ENCODE data around the gene ASXL3.

ASXL3 gene

GRCh38 chr18:33665641-33666040 lies 87.6 kb downstream of the ASXL3 start:
- no peaks in the 10 kb centered on the region for H3K4me1 Mint-ChIP-seq
- no peaks in the 10 kb centered on the region for H3K9me3 Mint-ChIP-seq
- no peak overlapping the region for H3K27ac Mint-ChIP-seq
- no peaks in the 10 kb centered on the region for H3K27me3 Mint-ChIP-seq
- H3K4me3 Mint-ChIP-seq = no peak overlapping the region
- H3K36me3 Mint-ChIP-seq = no peaks in the 10 kb centered on the region
- no peak for ATAC-seq

DNA sequence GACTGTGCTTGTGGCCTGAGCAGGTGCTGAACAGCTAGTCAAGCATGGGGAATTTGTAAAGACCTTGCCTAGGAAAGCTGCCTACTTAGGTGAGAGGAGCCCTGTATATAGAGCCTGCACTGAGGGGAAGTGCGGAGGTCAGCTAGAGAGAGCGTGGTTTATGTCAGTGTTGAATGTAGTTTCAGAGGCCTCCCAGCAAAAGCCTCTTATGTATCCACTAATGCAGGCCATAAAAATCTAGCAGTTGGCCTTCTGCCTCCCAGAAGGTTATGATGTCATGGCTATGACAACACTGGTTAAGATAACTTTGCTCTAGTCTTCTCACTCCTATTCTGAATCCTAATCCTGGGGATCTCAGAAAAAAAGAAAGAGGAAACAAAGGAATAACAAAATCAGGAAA lies 88.9 kb downstream of the ASXL3 start:
- peaks cover 2% of the 10 kb centered on the region for H3K9me3 Mint-ChIP-seq
- H3K27me3 Mint-ChIP-seq = no peaks in the 10 kb centered on the region
- ATAC-seq = no peak
- H3K4me3 Mint-ChIP-seq = no peak overlapping the region
- no peak overlapping the region for H3K27ac Mint-ChIP-seq
- H3K4me1 Mint-ChIP-seq = no peaks in the 10 kb centered on the region
- H3K36me3 Mint-ChIP-seq = no peaks in the 10 kb centered on the region

DNA sequence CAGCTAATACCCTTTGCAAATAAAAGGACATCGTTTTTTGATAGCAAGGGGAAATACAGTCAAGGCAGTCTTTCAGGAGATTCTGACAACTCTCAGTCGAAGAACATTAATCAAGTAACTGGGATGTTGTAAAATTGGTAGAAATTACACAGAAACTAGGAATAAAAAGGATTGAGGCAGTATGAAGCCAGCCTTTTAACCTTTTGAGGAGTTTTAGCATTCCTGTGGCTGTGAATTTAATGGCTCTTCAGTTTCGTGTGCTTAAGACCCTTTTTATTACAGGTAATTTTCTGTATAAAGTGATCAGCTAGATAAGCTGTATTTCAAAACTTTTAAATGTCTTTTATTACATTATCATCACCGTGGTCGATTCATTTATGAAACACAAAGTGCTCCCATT lies 91.6 kb downstream of the ASXL3 start:
- Mint-ChIP-seq H3K36me3 (no peaks in the 10 kb centered on the region), H3K9me3 (peaks cover 2% of the 10 kb centered on the region), H3K4me1 (no peaks in the 10 kb centered on the region), H3K27ac (no peak overlapping the region), H3K27me3 (no peaks in the 10 kb centered on the region), H3K4me3 (no peak overlapping the region)
- ATAC-seq = no peak

- ATAC-seq = no peak
- H3K27ac Mint-ChIP-seq = no peak overlapping the region
- H3K27me3 Mint-ChIP-seq = no peaks in the 10 kb centered on the region
- H3K36me3 Mint-ChIP-seq = no peaks in the 10 kb centered on the region
- H3K9me3 Mint-ChIP-seq = peaks cover 2% of the 10 kb centered on the region
- H3K4me3 Mint-ChIP-seq = no peak overlapping the region
- H3K4me1 Mint-ChIP-seq = no peaks in the 10 kb centered on the region
These were observed 92.0 kb downstream of the ASXL3 start for GRCh38 chr18:33670029-33670428.

DNA sequence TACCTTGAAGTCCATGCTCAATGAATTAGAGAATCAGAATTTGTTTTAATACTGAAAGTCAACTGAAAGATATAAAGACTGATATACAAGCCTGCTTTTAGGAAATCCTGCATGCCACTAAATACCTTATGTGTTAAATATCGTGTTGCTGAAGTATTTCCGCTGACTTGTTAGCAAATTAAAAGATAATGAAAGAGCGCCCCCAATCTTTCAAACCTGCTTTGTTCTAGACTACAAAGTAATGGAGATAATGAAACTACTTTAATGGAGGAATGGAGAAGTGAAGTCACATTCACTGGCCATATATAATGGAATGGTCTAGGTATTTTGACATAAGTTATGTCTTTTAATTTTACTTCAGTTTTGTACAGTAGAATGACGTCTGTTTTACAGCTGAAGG lies 95.7 kb downstream of the ASXL3 start:
- Mint-ChIP-seq H3K4me3 (no peak overlapping the region), H3K27ac (no peak overlapping the region), H3K4me1 (no peaks in the 10 kb centered on the region), H3K9me3 (peaks cover 2% of the 10 kb centered on the region), H3K36me3 (no peaks in the 10 kb centered on the region), H3K27me3 (no peaks in the 10 kb centered on the region)
- no peak for ATAC-seq

GRCh38 chr18:33676593-33676992 lies 98.6 kb downstream of the ASXL3 start:
- H3K4me3 Mint-ChIP-seq = no peak overlapping the region
- H3K4me1 Mint-ChIP-seq = no peaks in the 10 kb centered on the region
- H3K9me3 Mint-ChIP-seq = no peaks in the 10 kb centered on the region
- no peaks in the 10 kb centered on the region for H3K36me3 Mint-ChIP-seq
- no peak for ATAC-seq
- no peak overlapping the region for H3K27ac Mint-ChIP-seq
- H3K27me3 Mint-ChIP-seq = no peaks in the 10 kb centered on the region

DNA sequence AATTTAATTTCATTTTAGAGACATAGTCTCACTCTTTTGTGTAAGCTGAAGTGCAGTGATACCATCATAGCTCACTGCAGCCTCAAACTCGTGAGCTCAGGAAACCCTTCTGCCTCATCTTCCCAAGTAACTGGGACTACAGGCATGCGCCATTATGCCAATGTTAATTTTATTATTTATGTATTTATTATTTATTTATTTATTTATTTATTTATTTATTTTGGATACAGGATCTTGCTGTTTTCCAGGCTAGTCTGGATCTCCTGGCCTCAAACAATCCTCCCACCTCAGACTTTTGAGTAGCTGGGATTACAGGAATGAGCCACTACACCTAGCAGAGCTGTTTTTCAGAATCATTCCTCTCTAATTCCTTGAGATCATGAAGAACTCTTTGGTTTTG lies 99.9 kb downstream of the ASXL3 start:
- no peak for ATAC-seq
- no peak overlapping the region for H3K27ac Mint-ChIP-seq
- no peaks in the 10 kb centered on the region for H3K9me3 Mint-ChIP-seq
- no peak overlapping the region for H3K4me3 Mint-ChIP-seq
- no peaks in the 10 kb centered on the region for H3K36me3 Mint-ChIP-seq
- no peaks in the 10 kb centered on the region for H3K27me3 Mint-ChIP-seq
- no peaks in the 10 kb centered on the region for H3K4me1 Mint-ChIP-seq

GRCh38 chr18:33682436-33682835 lies 104.4 kb downstream of the ASXL3 start:
- no peaks in the 10 kb centered on the region for H3K36me3 Mint-ChIP-seq
- no peak overlapping the region for H3K4me3 Mint-ChIP-seq
- no peak for ATAC-seq
- no peaks in the 10 kb centered on the region for H3K9me3 Mint-ChIP-seq
- no peaks in the 10 kb centered on the region for H3K4me1 Mint-ChIP-seq
- H3K27me3 Mint-ChIP-seq = no peaks in the 10 kb centered on the region
- H3K27ac Mint-ChIP-seq = no peak overlapping the region

- Mint-ChIP-seq H3K27me3 (no peaks in the 10 kb centered on the region), H3K9me3 (no peaks in the 10 kb centered on the region), H3K36me3 (no peaks in the 10 kb centered on the region), H3K4me1 (no peaks in the 10 kb centered on the region), H3K27ac (no peak overlapping the region), H3K4me3 (no peak overlapping the region)
- ATAC-seq = no peak
These were observed 116.6 kb downstream of the ASXL3 start for GRCh38 chr18:33694593-33694992.

DNA sequence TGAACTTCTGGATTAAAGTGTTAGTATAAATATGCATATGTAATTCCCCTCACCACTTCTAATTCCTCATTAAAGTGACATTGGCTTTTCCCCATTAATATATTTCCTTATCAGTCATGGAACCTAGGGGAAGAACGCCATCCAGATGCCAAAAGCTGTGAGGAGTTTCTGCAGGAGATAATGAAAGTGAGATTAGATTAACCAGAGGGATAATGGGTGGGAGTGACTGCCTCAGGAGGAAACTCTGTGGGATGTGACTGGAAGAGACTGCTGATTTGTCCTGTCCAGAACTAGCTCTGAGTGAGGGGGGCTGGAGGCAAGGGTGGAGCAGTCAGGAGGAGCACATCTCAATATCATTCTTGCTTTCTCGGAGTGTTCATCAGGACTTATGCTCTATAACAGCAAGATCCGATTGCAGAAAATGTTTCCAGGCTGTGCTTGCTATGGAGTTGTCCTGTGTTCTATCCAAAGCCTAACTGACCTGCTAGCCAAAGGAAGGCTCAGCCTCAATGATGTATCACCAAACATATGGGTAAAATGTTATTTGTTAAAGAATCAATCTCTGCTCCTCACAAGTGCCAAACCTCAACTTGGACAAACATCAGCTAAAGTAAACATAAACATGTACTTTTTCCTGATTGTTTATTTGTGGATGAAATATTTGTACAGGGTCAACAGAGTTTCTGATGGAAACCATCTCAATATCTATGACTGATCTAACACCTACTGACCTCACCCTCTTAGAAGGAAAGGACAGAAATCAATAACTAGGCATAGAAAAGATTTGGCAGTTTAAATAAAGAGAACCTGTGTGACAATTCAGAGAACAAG lies 118.5 kb downstream of the ASXL3 start:
- no peak for ATAC-seq
- Mint-ChIP-seq H3K36me3 (no peaks in the 10 kb centered on the region), H3K9me3 (no peaks in the 10 kb centered on the region), H3K27me3 (no peaks in the 10 kb centered on the region), H3K4me1 (no peaks in the 10 kb centered on the region), H3K4me3 (no peak overlapping the region), H3K27ac (no peak overlapping the region)

DNA sequence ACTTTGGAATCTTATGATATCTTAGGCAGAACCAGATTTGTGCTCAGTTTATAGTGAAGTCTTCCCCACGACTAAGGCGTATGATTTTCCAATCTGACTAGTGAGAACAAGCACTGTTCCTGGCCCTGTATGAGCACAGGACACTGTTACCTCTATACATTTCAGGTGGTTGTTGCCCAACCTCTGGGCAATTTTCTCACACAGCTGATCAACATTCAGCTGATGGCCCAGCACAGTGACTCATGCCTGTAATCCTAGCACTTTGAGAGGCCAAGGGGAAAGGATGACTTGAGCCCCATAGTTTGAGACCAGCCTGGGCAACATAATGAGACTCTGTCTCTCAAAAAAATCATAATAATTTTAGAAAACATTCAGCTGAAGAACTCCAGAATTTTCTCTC lies 119.5 kb downstream of the ASXL3 start:
- H3K4me3 Mint-ChIP-seq = no peak overlapping the region
- no peak for ATAC-seq
- no peaks in the 10 kb centered on the region for H3K9me3 Mint-ChIP-seq
- no peaks in the 10 kb centered on the region for H3K4me1 Mint-ChIP-seq
- no peaks in the 10 kb centered on the region for H3K36me3 Mint-ChIP-seq
- H3K27ac Mint-ChIP-seq = no peak overlapping the region
- H3K27me3 Mint-ChIP-seq = no peaks in the 10 kb centered on the region

DNA sequence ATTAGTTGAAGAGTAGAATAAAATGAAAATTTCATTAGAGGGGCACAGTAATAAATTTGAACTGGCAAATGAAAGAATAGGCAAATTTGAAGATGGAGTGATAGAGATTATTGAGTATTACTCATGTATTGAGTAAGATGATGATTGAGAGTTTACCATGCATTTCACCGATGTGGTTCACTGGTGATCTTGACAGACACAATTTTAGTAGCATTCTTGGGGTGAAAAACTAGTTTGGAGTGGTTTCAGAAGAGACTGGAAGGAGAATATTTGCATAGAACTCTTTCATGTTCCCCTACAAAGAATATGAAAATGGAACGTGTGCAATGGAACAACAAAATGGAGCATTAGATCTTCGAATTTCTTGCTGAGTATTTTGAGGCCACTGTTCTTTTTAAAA lies 121.4 kb downstream of the ASXL3 start:
- Mint-ChIP-seq H3K36me3 (no peaks in the 10 kb centered on the region), H3K4me3 (no peak overlapping the region), H3K4me1 (no peaks in the 10 kb centered on the region), H3K9me3 (no peaks in the 10 kb centered on the region), H3K27ac (no peak overlapping the region), H3K27me3 (no peaks in the 10 kb centered on the region)
- ATAC-seq = no peak

GRCh38 chr18:33700513-33700976 lies 122.5 kb downstream of the ASXL3 start:
- H3K9me3 Mint-ChIP-seq = no peaks in the 10 kb centered on the region
- ATAC-seq = no peak
- no peaks in the 10 kb centered on the region for H3K27me3 Mint-ChIP-seq
- no peak overlapping the region for H3K4me3 Mint-ChIP-seq
- no peaks in the 10 kb centered on the region for H3K36me3 Mint-ChIP-seq
- H3K4me1 Mint-ChIP-seq = no peaks in the 10 kb centered on the region
- no peak overlapping the region for H3K27ac Mint-ChIP-seq

DNA sequence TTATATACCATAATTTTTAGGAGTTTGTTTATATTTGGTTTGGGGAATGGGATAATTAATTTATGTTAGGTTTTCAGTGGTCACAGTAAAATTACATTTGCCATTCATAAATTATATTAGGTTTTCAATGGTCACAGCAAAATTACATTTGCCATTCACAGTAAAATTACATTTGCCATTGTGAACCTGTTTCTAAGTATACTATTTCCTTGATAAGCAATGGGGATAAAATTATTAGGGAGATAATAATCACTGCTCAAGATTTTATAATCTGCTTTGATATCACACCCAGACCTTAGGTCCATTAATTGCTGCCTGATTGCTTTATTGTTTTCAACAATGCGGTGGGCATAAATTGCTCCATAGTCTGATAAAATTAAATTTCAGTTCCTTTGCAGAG lies 124.6 kb downstream of the ASXL3 start:
- Mint-ChIP-seq H3K4me3 (no peak overlapping the region), H3K4me1 (no peaks in the 10 kb centered on the region), H3K9me3 (peaks cover 2% of the 10 kb centered on the region)

DNA sequence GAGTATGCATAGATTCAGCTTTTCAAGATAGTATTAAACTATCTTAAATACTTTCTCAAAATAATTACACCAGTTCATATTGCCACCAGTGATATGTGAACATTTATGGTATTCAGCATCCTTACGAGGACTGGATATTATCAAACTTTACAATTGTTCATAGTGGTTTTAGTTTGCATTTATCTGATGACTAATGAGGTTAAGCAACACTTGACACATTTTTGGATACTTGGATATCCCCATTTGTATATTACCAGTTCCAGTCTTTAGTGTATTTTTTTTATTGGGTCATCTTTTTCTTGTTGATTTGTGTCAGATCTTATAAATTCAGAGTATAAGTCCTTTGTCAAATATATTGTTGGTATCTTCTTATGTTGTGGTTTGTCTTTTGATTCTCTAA lies 128.4 kb downstream of the ASXL3 start:
- no peaks in the 10 kb centered on the region for H3K4me1 Mint-ChIP-seq
- no peaks in the 10 kb centered on the region for H3K27me3 Mint-ChIP-seq
- peaks cover 2% of the 10 kb centered on the region for H3K9me3 Mint-ChIP-seq
- H3K36me3 Mint-ChIP-seq = no peaks in the 10 kb centered on the region
- no peak overlapping the region for H3K4me3 Mint-ChIP-seq
- ATAC-seq = no peak
- H3K27ac Mint-ChIP-seq = no peak overlapping the region

More for the DNA sequence above, 124.6 kb downstream of the ASXL3 start:
- ATAC-seq = no peak
- H3K36me3 Mint-ChIP-seq = no peaks in the 10 kb centered on the region
- H3K27ac Mint-ChIP-seq = no peak overlapping the region
- no peaks in the 10 kb centered on the region for H3K27me3 Mint-ChIP-seq

DNA sequence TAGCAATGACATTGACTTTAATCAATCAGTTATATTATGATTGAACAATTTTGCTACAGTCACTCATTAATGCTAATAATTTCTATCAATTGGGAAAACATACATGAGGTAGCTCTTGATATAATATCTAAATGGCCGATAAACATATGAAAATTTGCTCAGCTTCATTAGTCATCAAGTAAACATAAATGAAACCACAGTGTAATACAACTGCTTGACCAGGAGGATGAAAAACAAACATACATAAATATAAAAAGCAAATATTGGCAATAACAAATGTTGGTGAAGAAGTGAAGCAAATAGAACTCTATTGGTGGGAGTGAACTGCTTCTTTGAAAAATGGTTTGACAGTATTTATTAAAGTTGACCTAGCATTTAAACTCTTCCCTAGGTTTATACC lies 130.9 kb downstream of the ASXL3 start:
- Mint-ChIP-seq H3K36me3 (no peaks in the 10 kb centered on the region), H3K4me1 (no peaks in the 10 kb centered on the region), H3K9me3 (peaks cover 2% of the 10 kb centered on the region), H3K27ac (no peak overlapping the region), H3K4me3 (no peak overlapping the region), H3K27me3 (no peaks in the 10 kb centered on the region)
- no peak for ATAC-seq

All from stimulated activated memory B cell treated with anti-CD40 and anti-IgM and Interleukin-4, amounts not matched to agents 10 μg/mL and 1 μg/mL and 100 μg/mL, for 72 hours (primary cell).